Neural progenitor cell (in vitro differentiated cells): Measurements from ENCODE around the gene PCDHGA3. TPM values are rescaled to one million over a fixed set of nuclear protein-coding genes. Genes with fewer than 3 reads are reported as not detected.
"Not testable (repeated sequence)": the region's sequence is repeated elsewhere in the genome, so short reads cannot be mapped to it uniquely, and the experiment has no call there.

Experiments
- DNase-seq: peaks from one replicate; pipeline ENCODE4 v3.0.0-alpha.2; 2016; ENCODE audit warnings: low spot score
- H2AFZ ChIP-seq: fragments of 200-600 bp; sonication (generic); replicated peaks from 2 replicates; pipeline ENCODE4 v1.6.1; 2016; ENCODE audit warnings: antibody characterized with exemption
- H3F3A ChIP-seq: fragments of 200-600 bp; sonication (generic); 2 replicates; pipeline ENCODE4 v1.6.1; 2016; ENCODE audit warnings: antibody characterized with exemption, low read depth
- H3K27ac ChIP-seq: fragments of 200-600 bp; sonication (generic); 2 replicates; pipeline ENCODE4 v1.5.1; 2016; ENCODE audit warnings: mild to moderate bottlenecking
- H3K27me3 ChIP-seq: fragments of 200-600 bp; sonication (generic); 2 replicates; pipeline ENCODE4 v1.6.1; 2016; ENCODE audit warnings: mild to moderate bottlenecking, moderate library complexity
- H3K36me3 ChIP-seq: fragments of 200-600 bp; sonication (generic); 2 replicates; pipeline ENCODE4 v1.5.1; 2016
- H3K4me1 ChIP-seq: fragments of 200-600 bp; sonication (generic); 2 replicates; pipeline ENCODE4 v1.6.1; 2016; ENCODE audit warnings: mixed run types
- H3K4me2 ChIP-seq: fragments of 200-600 bp; sonication (generic); 2 replicates; pipeline ENCODE4 v1.6.1; 2016
- H3K4me3 ChIP-seq: fragments of 200-600 bp; sonication (generic); 2 replicates; pipeline ENCODE4 v1.5.1; 2016
- H3K79me2 ChIP-seq: fragments of 200-600 bp; sonication (generic); 2 replicates; pipeline ENCODE4 v1.6.1; 2016; ENCODE audit warnings: low read depth
- H3K9ac ChIP-seq: fragments of 200-600 bp; sonication (generic); 2 replicates; pipeline ENCODE4 v1.6.1; 2016
- H3K9me3 ChIP-seq: fragments of 200-600 bp; sonication (generic); 2 replicates; pipeline ENCODE4 v1.5.1; 2016; ENCODE audit warnings: low read depth
- H4K20me1 ChIP-seq: fragments of 200-600 bp; sonication (generic); 2 replicates; pipeline ENCODE4 v1.6.1; 2016; ENCODE audit warnings: low read depth
- H3K27ac Mint-ChIP-seq: 3 replicates; pipeline ENCODE4 v1.8.0; 2021; ENCODE audit warnings: mixed read lengths
- H3K27me3 Mint-ChIP-seq: 2 replicates; pipeline ENCODE4 v1.8.0; 2022; ENCODE audit warnings: low read depth, mild to moderate bottlenecking, inconsistent platforms, moderate library complexity, mixed read lengths; ENCODE audit not compliant: insufficient read depth
- H3K36me3 Mint-ChIP-seq: 3 replicates; pipeline ENCODE4 v1.8.0; 2021; ENCODE audit warnings: mixed read lengths
- H3K4me1 Mint-ChIP-seq: 3 replicates; pipeline ENCODE4 v1.8.0; 2021; ENCODE audit warnings: mixed read lengths
- H3K4me3 Mint-ChIP-seq: 3 replicates; pipeline ENCODE4 v1.8.0; 2021; ENCODE audit warnings: mild to moderate bottlenecking, moderate library complexity, mixed read lengths
- H3K9me3 Mint-ChIP-seq: 3 replicates; pipeline ENCODE4 v1.8.0; 2020; ENCODE audit warnings: mixed read lengths
- EZH2 ChIP-seq: fragments of 200-600 bp; sonication (generic); IDR thresholded peaks from 2 replicates; pipeline ENCODE4 v1.6.1; 2017; ENCODE audit warnings: antibody characterized with exemption, mild to moderate bottlenecking, moderate library complexity
- EZH2phosphoT487 ChIP-seq: fragments of 200-600 bp; sonication (generic); IDR thresholded peaks from 2 replicates; pipeline ENCODE4 v1.6.1; 2017; ENCODE audit warnings: antibody characterized with exemption
- total RNA-seq: library from RNA; depleted of rRNA; stranded (reverse); fragments of >200 nt; gene quantifications from 2 replicates; pipeline ENCODE4 v1.2.3, GENCODE V29; 2015; ENCODE audit warnings: low replicate concordance
- TF ChIP-seq, protein P1 (sequence below): fragments of 200-600 bp; sonication (generic); IDR thresholded peaks from 2 replicates; pipeline ENCODE4 v1.5.1; 2017; ENCODE audit warnings: antibody characterized with exemption, mild to moderate bottlenecking

The PCDHGA3 gene
- total RNA-seq, 1 donor from 2014 or later = 0.54 TPM

DNA sequence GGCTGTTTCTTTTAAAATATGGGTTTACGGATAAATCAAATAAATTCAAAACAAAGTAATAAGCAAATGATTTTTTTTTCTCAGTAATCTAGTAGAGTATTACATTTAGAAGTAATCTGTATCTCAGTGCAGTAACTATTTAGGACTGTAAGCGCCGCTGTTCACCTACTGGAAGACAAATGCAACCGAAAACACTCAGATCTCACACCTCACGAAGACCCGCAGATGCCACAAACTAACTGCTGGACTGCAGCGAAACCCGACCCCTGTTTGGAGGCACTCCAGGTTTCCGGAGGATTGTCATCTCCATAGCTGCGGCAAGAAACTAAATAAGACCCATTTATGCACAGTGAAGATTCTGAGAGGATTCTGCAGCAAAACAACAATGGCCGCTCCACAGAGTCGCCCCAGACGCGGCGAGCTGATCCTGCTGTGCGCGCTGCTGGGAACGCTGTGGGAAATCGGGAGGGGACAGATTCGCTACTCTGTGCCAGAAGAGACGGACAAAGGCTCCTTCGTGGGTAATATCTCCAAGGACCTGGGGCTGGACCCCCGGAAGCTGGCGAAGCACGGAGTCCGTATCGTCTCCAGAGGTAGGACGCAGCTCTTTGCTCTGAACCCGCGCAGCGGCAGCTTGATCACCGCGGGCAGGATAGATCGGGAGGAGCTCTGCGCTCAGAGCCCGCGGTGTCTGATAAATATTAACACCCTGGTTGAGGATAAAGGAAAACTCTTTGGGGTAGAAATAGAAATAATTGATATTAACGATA lies 49.0 kb downstream of the PCDHGA3 start, which contains the start of gene PCDHGA8:
TSS of gene PCDHGA8 (plus strand) at position 205 of the 770 bp plus-strand sequence. CDS start at position 386, 181 bp downstream.
- H3K27me3 Mint-ChIP-seq = peaks cover 2% of the 10 kb centered on the region
- no peaks in the 10 kb centered on the region for H3K4me1 Mint-ChIP-seq
- peaks cover 19% of the 10 kb centered on the region for H3K36me3 ChIP-seq
- no peak within 1 kb of the TSS for H3K4me3 Mint-ChIP-seq
- H3K27ac ChIP-seq = no peak within 1 kb of the TSS
- peaks cover 56% of the 10 kb centered on the region for H3K9me3 Mint-ChIP-seq
- no peaks in the 10 kb centered on the region for H3K79me2 ChIP-seq
- no peaks in the 10 kb centered on the region for H4K20me1 ChIP-seq
- H3F3A ChIP-seq = peaks cover 7% of the 10 kb centered on the region
- no peak within 1 kb of the TSS for H3K27ac Mint-ChIP-seq
- H3K9ac ChIP-seq = no peak within 1 kb of the TSS
- DNase-seq = no peak
- no peak within 1 kb of the TSS for H2AFZ ChIP-seq
- H3K27me3 ChIP-seq = no peaks in the 10 kb centered on the region
- no peaks in the 10 kb centered on the region for H3K4me1 ChIP-seq
- H3K4me3 ChIP-seq = peak within 1 kb of the TSS; percentile 3
- TF ChIP-seq EZH2phosphoT487 (no peak), EZH2 (no peak)
- TF ChIP-seq, protein P1, sequence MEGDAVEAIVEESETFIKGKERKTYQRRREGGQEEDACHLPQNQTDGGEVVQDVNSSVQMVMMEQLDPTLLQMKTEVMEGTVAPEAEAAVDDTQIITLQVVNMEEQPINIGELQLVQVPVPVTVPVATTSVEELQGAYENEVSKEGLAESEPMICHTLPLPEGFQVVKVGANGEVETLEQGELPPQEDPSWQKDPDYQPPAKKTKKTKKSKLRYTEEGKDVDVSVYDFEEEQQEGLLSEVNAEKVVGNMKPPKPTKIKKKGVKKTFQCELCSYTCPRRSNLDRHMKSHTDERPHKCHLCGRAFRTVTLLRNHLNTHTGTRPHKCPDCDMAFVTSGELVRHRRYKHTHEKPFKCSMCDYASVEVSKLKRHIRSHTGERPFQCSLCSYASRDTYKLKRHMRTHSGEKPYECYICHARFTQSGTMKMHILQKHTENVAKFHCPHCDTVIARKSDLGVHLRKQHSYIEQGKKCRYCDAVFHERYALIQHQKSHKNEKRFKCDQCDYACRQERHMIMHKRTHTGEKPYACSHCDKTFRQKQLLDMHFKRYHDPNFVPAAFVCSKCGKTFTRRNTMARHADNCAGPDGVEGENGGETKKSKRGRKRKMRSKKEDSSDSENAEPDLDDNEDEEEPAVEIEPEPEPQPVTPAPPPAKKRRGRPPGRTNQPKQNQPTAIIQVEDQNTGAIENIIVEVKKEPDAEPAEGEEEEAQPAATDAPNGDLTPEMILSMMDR = no peak
- H3K36me3 Mint-ChIP-seq = peaks cover 9% of the 10 kb centered on the region
- H3K9me3 ChIP-seq = peaks cover 57% of the 10 kb centered on the region
- H3K4me2 ChIP-seq = no peak within 1 kb of the TSS

DNA sequence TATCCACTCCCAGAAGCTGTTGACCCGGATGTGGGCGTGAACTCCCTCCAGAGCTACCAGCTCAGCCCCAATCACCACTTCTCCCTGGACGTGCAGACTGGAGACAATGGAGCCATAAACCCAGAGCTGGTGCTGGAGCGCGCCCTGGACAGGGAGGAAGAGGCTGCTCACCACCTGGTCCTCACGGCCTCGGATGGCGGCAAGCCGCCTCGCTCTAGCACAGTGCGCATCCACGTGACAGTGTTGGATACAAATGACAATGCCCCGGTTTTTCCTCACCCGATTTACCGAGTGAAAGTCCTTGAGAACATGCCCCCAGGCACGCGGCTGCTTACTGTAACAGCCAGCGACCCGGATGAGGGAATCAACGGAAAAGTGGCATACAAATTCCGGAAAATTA lies 49.6 kb downstream of the PCDHGA3 start:
- Histone ChIP-seq H2AFZ (no peak overlapping the region), H3K79me2 (no peaks in the 10 kb centered on the region), H3F3A (peaks cover 7% of the 10 kb centered on the region), H4K20me1 (no peaks in the 10 kb centered on the region), H3K4me1 (no peaks in the 10 kb centered on the region), H3K9ac (no peak overlapping the region), H3K27ac (no peak overlapping the region), H3K9me3 (peaks cover 58% of the 10 kb centered on the region), H3K27me3 (no peaks in the 10 kb centered on the region), H3K4me2 (no peak overlapping the region), H3K4me3 (no peak overlapping the region), H3K36me3 (peaks cover 19% of the 10 kb centered on the region)
- Mint-ChIP-seq H3K4me3 (no peak overlapping the region), H3K4me1 (no peaks in the 10 kb centered on the region), H3K9me3 (peaks cover 54% of the 10 kb centered on the region), H3K36me3 (peaks cover 9% of the 10 kb centered on the region), H3K27ac (no peak overlapping the region), H3K27me3 (peaks cover 2% of the 10 kb centered on the region)
- no peak for TF ChIP-seq EZH2
- no peak for TF ChIP-seq EZH2phosphoT487
- TF ChIP-seq, protein P1 = no peak
- DNase-seq = no peak

DNA sequence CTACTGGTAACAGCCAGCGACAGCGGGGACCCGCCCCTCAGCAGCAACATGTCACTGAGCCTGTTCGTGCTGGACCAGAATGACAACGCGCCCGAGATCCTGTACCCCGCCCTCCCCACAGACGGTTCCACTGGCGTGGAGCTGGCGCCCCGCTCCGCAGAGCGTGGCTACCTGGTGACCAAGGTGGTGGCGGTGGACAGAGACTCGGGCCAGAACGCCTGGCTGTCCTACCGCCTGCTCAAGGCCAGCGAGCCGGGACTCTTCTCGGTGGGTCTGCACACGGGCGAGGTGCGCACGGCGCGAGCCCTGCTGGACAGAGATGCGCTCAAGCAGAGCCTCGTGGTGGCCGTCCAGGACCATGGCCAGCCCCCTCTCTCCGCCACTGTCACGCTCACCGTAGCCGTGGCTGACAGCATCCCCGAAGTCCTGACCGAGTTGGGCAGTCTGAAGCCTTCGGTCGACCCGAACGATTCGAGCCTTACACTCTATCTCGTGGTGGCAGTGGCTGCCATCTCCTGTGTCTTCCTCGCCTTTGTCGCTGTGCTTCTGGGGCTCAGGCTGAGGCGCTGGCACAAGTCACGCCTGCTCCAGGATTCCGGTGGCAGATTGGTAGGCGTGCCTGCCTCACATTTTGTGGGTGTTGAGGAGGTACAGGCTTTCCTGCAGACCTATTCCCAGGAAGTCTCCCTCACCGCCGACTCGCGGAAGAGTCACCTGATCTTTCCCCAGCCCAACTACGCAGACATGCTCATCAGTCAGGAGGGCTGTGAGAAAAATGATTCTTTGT lies 51.0 kb downstream of the PCDHGA3 start:
- H3K27me3 ChIP-seq, H3K27ac ChIP-seq, H3K36me3 Mint-ChIP-seq, H3K9ac ChIP-seq, H3K4me3 Mint-ChIP-seq, H3K27ac Mint-ChIP-seq, H3K4me1 Mint-ChIP-seq, H2AFZ ChIP-seq, H3K4me1 ChIP-seq, H3K79me2 ChIP-seq, H3K27me3 Mint-ChIP-seq, H3F3A ChIP-seq, H4K20me1 ChIP-seq, H3K4me2 ChIP-seq, DNase-seq, H3K4me3 ChIP-seq: not testable (repeated sequence)
- Histone ChIP-seq H3K36me3 (peaks cover 19% of the 10 kb centered on the region), H3K9me3 (peaks cover 63% of the 10 kb centered on the region)
- peaks cover 56% of the 10 kb centered on the region for H3K9me3 Mint-ChIP-seq

Other genes starting within 250 kb of the PCDHGA3 start
- gene PCDHB2, start 249.2 kb upstream of the PCDHGA3 start, total RNA-seq = 34.2 and 48.4 TPM in 2 replicates
- gene PCDHB3, start 243.4 kb upstream of the PCDHGA3 start, total RNA-seq = 5.6 and 6.7 TPM in 2 replicates
- gene PCDHB4, start 222.0 kb upstream of the PCDHGA3 start, total RNA-seq = 1.9 and 2.3 TPM in 2 replicates
- gene PCDHB5, start 208.6 kb upstream of the PCDHGA3 start, total RNA-seq = 11.9 and 15.2 TPM in 2 replicates
- gene PCDHB6, start 193.8 kb upstream of the PCDHGA3 start, total RNA-seq = 0.90 and 1.5 TPM in 2 replicates
- 0.21 and 0.90 TPM in 2 replicates for gene PCDHB7, start 171.2 kb upstream of the PCDHGA3 start, total RNA-seq
- gene PCDHB8, start 166.0 kb upstream of the PCDHGA3 start, total RNA-seq = 0.31 TPM in 1 of 2 replicates, not detected in the other
- gene PCDHB16, start 161.4 kb upstream of the PCDHGA3 start, total RNA-seq = 4.0 and 4.5 TPM in 2 replicates
- 3.1 and 4.6 TPM in 2 replicates for gene PCDHB9, start 156.7 kb upstream of the PCDHGA3 start, total RNA-seq
- 9.3 and 10.4 TPM in 2 replicates for gene PCDHB10, start 151.5 kb upstream of the PCDHGA3 start, total RNA-seq
- 3.8 and 4.0 TPM in 2 replicates for gene PCDHB11, start 144.2 kb upstream of the PCDHGA3 start, total RNA-seq
- gene PCDHB12, start 135.1 kb upstream of the PCDHGA3 start, total RNA-seq = 3.0 and 3.8 TPM in 2 replicates
- gene PCDHB13, start 129.9 kb upstream of the PCDHGA3 start, total RNA-seq = 2.4 and 3.0 TPM in 2 replicates
- gene PCDHB14, start 120.5 kb upstream of the PCDHGA3 start, total RNA-seq = 7.2 and 7.4 TPM in 2 replicates
- gene PCDHB15, start 98.4 kb upstream of the PCDHGA3 start, total RNA-seq = 7.8 and 9.4 TPM in 2 replicates
- gene SLC25A2, start 39.8 kb upstream of the PCDHGA3 start, total RNA-seq = 0.22 and 0.96 TPM in 2 replicates
- gene TAF7, start 23.0 kb upstream of the PCDHGA3 start, total RNA-seq = 121 and 157 TPM in 2 replicates
- gene PCDHGA1, start 13.3 kb upstream of the PCDHGA3 start, total RNA-seq = 1.0 and 1.5 TPM in 2 replicates
- 0.37 and 0.71 TPM in 2 replicates for gene PCDHGA2, start 5.1 kb upstream of the PCDHGA3 start, total RNA-seq
- gene PCDHGB1, start 6.3 kb downstream of the PCDHGA3 start, total RNA-seq = 3.6 and 4.3 TPM in 2 replicates
- 2.3 and 2.4 TPM in 2 replicates for gene PCDHGA4, start 11.2 kb downstream of the PCDHGA3 start, total RNA-seq
- gene PCDHGB2, start 16.2 kb downstream of the PCDHGA3 start, total RNA-seq = 2.1 and 2.2 TPM in 2 replicates
- 0.71 and 1.3 TPM in 2 replicates for gene PCDHGA5, start 20.3 kb downstream of the PCDHGA3 start, total RNA-seq
- gene PCDHGB3, start 26.4 kb downstream of the PCDHGA3 start, total RNA-seq = 0.74 and 0.95 TPM in 2 replicates
- gene PCDHGA6, start 30.1 kb downstream of the PCDHGA3 start, total RNA-seq = 0.77 and 1.4 TPM in 2 replicates
- gene PCDHGA7, start 38.9 kb downstream of the PCDHGA3 start, total RNA-seq = 0.81 and 1.1 TPM in 2 replicates
- 10.4 and 14.9 TPM in 2 replicates for gene PCDHGB4, start 43.9 kb downstream of the PCDHGA3 start, total RNA-seq
- gene PCDHGA8, start 48.8 kb downstream of the PCDHGA3 start, total RNA-seq = 2.3 and 3.3 TPM in 2 replicates
- gene PCDHGB5, start 54.1 kb downstream of the PCDHGA3 start, total RNA-seq = 2.0 and 3.7 TPM in 2 replicates
- 0.97 and 2.2 TPM in 2 replicates for gene PCDHGA9, start 58.9 kb downstream of the PCDHGA3 start, total RNA-seq
- gene PCDHGB6, start 64.2 kb downstream of the PCDHGA3 start, total RNA-seq = 13.2 and 22.1 TPM in 2 replicates
- 4.2 and 4.7 TPM in 2 replicates for gene PCDHGA10, start 69.2 kb downstream of the PCDHGA3 start, total RNA-seq
- gene PCDHGB7, start 73.8 kb downstream of the PCDHGA3 start, total RNA-seq = 21.1 and 23.9 TPM in 2 replicates
- 9.5 and 13.3 TPM in 2 replicates for gene PCDHGA11, start 77.2 kb downstream of the PCDHGA3 start, total RNA-seq
- gene PCDHGA12, start 86.7 kb downstream of the PCDHGA3 start, total RNA-seq = 0.79 and 2.2 TPM in 2 replicates
- gene PCDHGC3, start 132.1 kb downstream of the PCDHGA3 start, total RNA-seq = 14.7 and 17.2 TPM in 2 replicates
- 5.0 and 10.4 TPM in 2 replicates for gene PCDHGC4, start 141.2 kb downstream of the PCDHGA3 start, total RNA-seq
- 0.43 and 1.3 TPM in 2 replicates for gene PCDHGC5, start 145.3 kb downstream of the PCDHGA3 start, total RNA-seq